HG03039 (cell line): Measurements from ENCODE around the gene GMPR2.

ENCODE experiments used
- ATAC-seq: cut with Tn5 transposase; IDR thresholded peaks from one replicate; pipeline ENCODE4 v1.9.1; 2021; ENCODE audit warnings: mild to moderate bottlenecking, moderate library complexity; ENCODE audit not compliant: unreplicated experiment

The GMPR2 gene

GRCh38 chr14:24263848-24264247 is 31.1 kb downstream of the GMPR2 start:
- no peak for ATAC-seq

GRCh38 chr14:24264298-24264697 is 31.6 kb downstream of the GMPR2 start:
- no peak for ATAC-seq

- ATAC-seq: no peak
These were observed 33.9 kb downstream of the GMPR2 start for GRCh38 chr14:24266344-24267244.

- ATAC-seq: no peak
These were observed 34.8 kb downstream of the GMPR2 start for GRCh38 chr14:24267516-24267915.

- no peak for ATAC-seq
These were observed 35.5 kb downstream of the GMPR2 start for GRCh38 chr14:24268225-24268624.

- no peak for ATAC-seq
These were observed 36.6 kb downstream of the GMPR2 start for GRCh38 chr14:24269368-24269767.

- no peak for ATAC-seq
These were observed 37.3 kb downstream of the GMPR2 start for GRCh38 chr14:24269910-24270536.

- no peak for ATAC-seq
These were observed 37.9 kb downstream of the GMPR2 start for GRCh38 chr14:24270537-24271133.

GRCh38 chr14:24271134-24271833 is 38.6 kb downstream of the GMPR2 start, which contains the start of gene RABGGTA:
Gene RABGGTA (minus strand): TSS chr14:24271597. CDS start chr14:24271115, 482 bp downstream.
- ATAC-seq: peak; percentile 81

GRCh38 chr14:24271834-24272263 is 39.1 kb downstream of the GMPR2 start:
- ATAC-seq: no peak

GRCh38 chr14:24272467-24272866 is 39.7 kb downstream of the GMPR2 start:
- ATAC-seq: no peak

GRCh38 chr14:24273422-24273998 is 40.8 kb downstream of the GMPR2 start:
- ATAC-seq: no peak

- ATAC-seq: peak; percentile 46
These were observed 41.4 kb downstream of the GMPR2 start for GRCh38 chr14:24274101-24274543.

GRCh38 chr14:24277071-24277470 is 44.3 kb downstream of the GMPR2 start:
- ATAC-seq: no peak

- ATAC-seq: no peak
These were observed 45.0 kb downstream of the GMPR2 start for GRCh38 chr14:24277606-24278321.

- ATAC-seq: no peak
These were observed 45.7 kb downstream of the GMPR2 start for GRCh38 chr14:24278424-24278823.

- ATAC-seq: no peak
These were observed 46.8 kb downstream of the GMPR2 start for GRCh38 chr14:24279301-24280186.

GRCh38 chr14:24280797-24281460 is 48.2 kb downstream of the GMPR2 start:
- no peak for ATAC-seq
